GM12878 (cell line): ENCODE results near the gene SPI1. TPM values are rescaled to one million over a fixed set of nuclear protein-coding genes. Genes with fewer than 3 reads are reported as not detected.

ENCODE experiments used
- ATF7 ChIP-seq: fragments of 450-650 bp; IDR thresholded peaks from 2 replicates; pipeline ENCODE4 v1.6.1; 2016; ENCODE audit warnings: low read depth, mild to moderate bottlenecking
- EED ChIP-seq: sonication (generic); IDR thresholded peaks from 2 replicates; pipeline ENCODE4 v1.6.1; 2016; ENCODE audit warnings: antibody characterized with exemption, low read depth
- ETV6 ChIP-seq, 2 experiments: fragments of 450-650 bp in 1 of 2; IDR thresholded peaks in 1 of 2; conservative IDR thresholded peaks in 1 of 2; 2 replicates each; pipeline ENCODE4 v1.6.1; 2014; ENCODE audit warnings: antibody characterized with exemption in 1 of 2, borderline replicate concordance in 1 of 2, low read depth in 1 of 2, mild to moderate bottlenecking in 1 of 2, moderate library complexity in 1 of 2
- EZH2 ChIP-seq: IDR thresholded peaks from 2 replicates; pipeline ENCODE4 v1.6.1; 2012; ENCODE audit warnings: low read depth, mild to moderate bottlenecking, control low read depth, inconsistent platforms, low read length, borderline replicate concordance; ENCODE audit not compliant: control insufficient read depth
- GABPA ChIP-seq: IDR thresholded peaks from 2 replicates; pipeline ENCODE4 v1.6.1; 2014; ENCODE audit warnings: antibody characterized with exemption, low read depth, mild to moderate bottlenecking, inconsistent platforms
- HCFC1 ChIP-seq: fragments of 150-350 bp; IDR thresholded peaks from 2 replicates; pipeline ENCODE4 v1.6.1; 2014; ENCODE audit warnings: low read length
- HDAC6 ChIP-seq: fragments of 200-600 bp; sonication (generic); IDR thresholded peaks from one replicate; pipeline ENCODE4 v1.8.0; 2017; ENCODE audit warnings: antibody characterized with exemption; ENCODE audit not compliant: unreplicated experiment
- JUND ChIP-seq: IDR thresholded peaks from 2 replicates; pipeline ENCODE4 v1.6.1; 2012; ENCODE audit warnings: low read depth, mild to moderate bottlenecking, low read length, improper control_type of control experiment, moderate library complexity
- MEF2A ChIP-seq: IDR thresholded peaks from 2 replicates; pipeline ENCODE4 v1.6.1; 2011; ENCODE audit warnings: low read depth, mild to moderate bottlenecking, low read length, moderate library complexity; ENCODE audit not compliant: insufficient read depth
- MTA3 ChIP-seq: IDR thresholded peaks from 2 replicates; pipeline ENCODE4 v1.6.1; 2012; ENCODE audit warnings: low read length, inconsistent platforms, borderline replicate concordance
- NR2C2 ChIP-seq: IDR thresholded peaks from 2 replicates; pipeline ENCODE4 v1.6.1; 2011; ENCODE audit warnings: borderline replicate concordance, low read depth; ENCODE audit not compliant: control insufficient read depth, insufficient read length
- POLR2AphosphoS2 ChIP-seq: IDR thresholded peaks from 2 replicates; pipeline ENCODE4 v1.6.1; 2011; ENCODE audit warnings: low read depth, mild to moderate bottlenecking, low read length, improper control_type of control experiment, moderate library complexity
- RAD21 ChIP-seq: IDR thresholded peaks from 2 replicates; pipeline ENCODE4 v1.6.1; 2011; ENCODE audit warnings: mild to moderate bottlenecking, low read depth, low read length, moderate library complexity; ENCODE audit not compliant: insufficient read depth
- SMC3 ChIP-seq: IDR thresholded peaks from 2 replicates; pipeline ENCODE4 v1.6.1; 2011; ENCODE audit warnings: low read length, improper control_type of control experiment, borderline replicate concordance
- SREBF1 ChIP-seq: IDR thresholded peaks from 2 replicates; pipeline ENCODE4 v1.6.1; 2012; ENCODE audit warnings: mild to moderate bottlenecking, low read length
- STAT3 ChIP-seq: IDR thresholded peaks from 2 replicates; pipeline ENCODE4 v1.6.1; 2011; ENCODE audit warnings: low read depth, low read length, improper control_type of control experiment
- TAF1 ChIP-seq: IDR thresholded peaks from 2 replicates; pipeline ENCODE4 v1.6.1; 2011; ENCODE audit warnings: mild to moderate bottlenecking, low read depth, low read length, borderline replicate concordance
- WRNIP1 ChIP-seq: IDR thresholded peaks from 2 replicates; pipeline ENCODE4 v1.6.1; 2011; ENCODE audit warnings: low read depth, low read length, improper control_type of control experiment, borderline replicate concordance
- ZNF622 ChIP-seq: fragments of 450-650 bp; IDR thresholded peaks from 2 replicates; pipeline ENCODE4 v1.6.1; 2017; ENCODE audit warnings: mild to moderate bottlenecking, inconsistent platforms
- polyA plus RNA-seq, 11 experiments: library from polyadenylated mRNA; depleted of rRNA in 4 of 11; unstranded in 6 of 11; stranded (reverse) in 5 of 11; fragments of >200 nt; fragmentation: Nextera tagmentation in 4 of 11; fragmentation: Illumina TruSeq in 1 of 11; extraction: Ambion mirVana in 4 of 11; extraction: Trizol in 1 of 11; gene quantifications; 1 replicate in 1 of 11; 2 replicates in 10 of 11; pipeline versions ENCODE4 v1.2.1 to v1.2.3, GENCODE V29; 2011 to 2016; ENCODE audit warnings: inconsistent platforms in 2 of 11, missing spikeins in 2 of 11, low read depth in 1 of 11
- total RNA-seq, 4 experiments: library from RNA; depleted of rRNA in 3 of 4; stranded (reverse); fragments of >200 nt in 3 of 4; fragmentation: Illumina TruSeq in 1 of 4; extraction: Trizol in 1 of 4; gene quantifications; 2 replicates each; pipeline versions ENCODE4 v1.2.1 to v1.2.3, GENCODE V29; 2013 to 2021
- TF ChIP-seq, protein P1 (sequence below): IDR thresholded peaks from 2 replicates; pipeline ENCODE4 v1.6.1; 2012; ENCODE audit warnings: low read depth, low read length, improper control_type of control experiment
- TF ChIP-seq, protein P2 (sequence below): fragments of 450-650 bp; IDR thresholded peaks from 2 replicates; pipeline ENCODE4 v1.6.1; 2014; ENCODE audit warnings: mild to moderate bottlenecking
- TF ChIP-seq, protein P3 (sequence below): fragments of 450-650 bp; IDR thresholded peaks from 2 replicates; pipeline ENCODE4 v1.6.1; 2018; ENCODE audit warnings: borderline replicate concordance, mild to moderate bottlenecking; ENCODE audit not compliant: partially characterized antibody

The SPI1 gene
- total and polyA plus RNA-seq, 10 of the 15 experiments (the other 5 are each of a cell fraction or from before 2014, with no cell fraction given), result 0.05 to 31.1 (median 9.7) TPM

DNA sequence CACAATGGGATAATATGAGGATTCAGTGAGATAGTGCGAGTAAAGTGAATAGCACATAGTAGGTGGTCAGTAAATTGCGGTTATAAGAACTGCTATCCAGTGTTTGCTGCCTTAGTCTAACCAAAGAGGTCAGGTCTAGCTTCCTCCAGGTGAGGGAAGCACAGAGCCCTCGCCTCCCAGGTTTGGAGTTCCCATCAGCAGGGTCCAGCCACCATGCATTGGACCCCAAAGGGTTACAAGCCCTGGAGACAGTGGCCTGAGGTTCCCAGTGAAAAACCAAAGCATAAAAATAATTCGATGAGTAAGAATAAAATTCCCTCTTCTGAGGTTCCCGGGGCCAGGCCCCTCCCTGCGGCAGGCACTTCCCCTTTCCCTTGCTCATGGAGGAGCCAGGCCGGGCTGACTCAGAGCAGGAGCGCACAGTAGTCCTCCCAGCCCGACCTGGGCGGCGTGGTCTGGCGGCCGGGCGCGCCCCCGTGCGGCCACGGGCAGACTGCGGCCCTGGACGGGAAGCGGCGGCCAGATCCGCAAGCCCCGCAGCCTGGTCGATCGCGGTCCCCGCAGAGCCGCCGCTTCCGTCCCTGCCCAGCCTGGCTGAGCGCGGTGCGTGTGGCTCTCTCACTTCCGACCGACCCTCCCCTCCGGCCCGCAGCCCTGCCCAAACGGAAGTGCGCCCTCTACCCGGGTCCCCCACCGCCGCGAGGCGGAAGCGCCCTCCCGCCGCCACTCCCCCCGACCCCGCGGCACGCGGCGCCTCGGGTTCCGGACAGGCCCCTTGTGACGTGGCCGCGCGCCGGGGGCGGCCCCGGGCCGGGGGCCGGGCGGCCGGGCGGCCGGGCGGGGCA, 29.6 kb upstream of the SPI1 start, which contains the start of gene SLC39A13 (continued):
- TF ChIP-seq GABPA, result peak; percentile 95
- TF ChIP-seq ZNF622, result no peak
- TF ChIP-seq RAD21, result peak; percentile 87
- TF ChIP-seq EZH2, result no peak
- TF ChIP-seq MEF2A, result peak; percentile 72
- TF ChIP-seq TAF1, result peak; percentile 36; the same call in 1 of the 2 replicates
- TF ChIP-seq, protein P1, sequence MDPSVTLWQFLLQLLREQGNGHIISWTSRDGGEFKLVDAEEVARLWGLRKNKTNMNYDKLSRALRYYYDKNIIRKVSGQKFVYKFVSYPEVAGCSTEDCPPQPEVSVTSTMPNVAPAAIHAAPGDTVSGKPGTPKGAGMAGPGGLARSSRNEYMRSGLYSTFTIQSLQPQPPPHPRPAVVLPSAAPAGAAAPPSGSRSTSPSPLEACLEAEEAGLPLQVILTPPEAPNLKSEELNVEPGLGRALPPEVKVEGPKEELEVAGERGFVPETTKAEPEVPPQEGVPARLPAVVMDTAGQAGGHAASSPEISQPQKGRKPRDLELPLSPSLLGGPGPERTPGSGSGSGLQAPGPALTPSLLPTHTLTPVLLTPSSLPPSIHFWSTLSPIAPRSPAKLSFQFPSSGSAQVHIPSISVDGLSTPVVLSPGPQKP, result peak; percentile 92
- TF ChIP-seq POLR2AphosphoS2, result peak; percentile 45; the same call in 1 of the 2 replicates
- TF ChIP-seq EED, result peak; percentile 98
- peak; percentile 66 for TF ChIP-seq ATF7
- no peak for TF ChIP-seq MTA3
- TF ChIP-seq, protein P2, sequence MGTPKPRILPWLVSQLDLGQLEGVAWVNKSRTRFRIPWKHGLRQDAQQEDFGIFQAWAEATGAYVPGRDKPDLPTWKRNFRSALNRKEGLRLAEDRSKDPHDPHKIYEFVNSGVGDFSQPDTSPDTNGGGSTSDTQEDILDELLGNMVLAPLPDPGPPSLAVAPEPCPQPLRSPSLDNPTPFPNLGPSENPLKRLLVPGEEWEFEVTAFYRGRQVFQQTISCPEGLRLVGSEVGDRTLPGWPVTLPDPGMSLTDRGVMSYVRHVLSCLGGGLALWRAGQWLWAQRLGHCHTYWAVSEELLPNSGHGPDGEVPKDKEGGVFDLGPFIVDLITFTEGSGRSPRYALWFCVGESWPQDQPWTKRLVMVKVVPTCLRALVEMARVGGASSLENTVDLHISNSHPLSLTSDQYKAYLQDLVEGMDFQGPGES, result peak; percentile 22; the same call in 1 of the 2 replicates
- TF ChIP-seq SMC3, result peak; percentile 79
- 0 out of 2 replicates have a peak, but pooled peaks have one; percentile 71 for TF ChIP-seq SREBF1
- peak; percentile 92 for TF ChIP-seq HCFC1
- no peak for TF ChIP-seq STAT3
- 0 out of 2 replicates have a peak, but pooled peaks have one; percentile 61 for TF ChIP-seq WRNIP1
- TF ChIP-seq JUND, result peak; percentile 49; the same call in 1 of the 2 replicates
- no peak for TF ChIP-seq NR2C2
- no peak for TF ChIP-seq HDAC6
- peak in 1 of 2 experiments; percentile 63; a peak in 1 of 4 replicates for TF ChIP-seq ETV6 (conservative IDR thresholded peaks at IDR 0.05 in 1 of 2, IDR thresholded peaks at IDR 0.05 in 1 of 2; ENCODE audit: borderline replicate concordance in 1 of 2, low read depth in 1 of 2)
- TF ChIP-seq, protein P3, sequence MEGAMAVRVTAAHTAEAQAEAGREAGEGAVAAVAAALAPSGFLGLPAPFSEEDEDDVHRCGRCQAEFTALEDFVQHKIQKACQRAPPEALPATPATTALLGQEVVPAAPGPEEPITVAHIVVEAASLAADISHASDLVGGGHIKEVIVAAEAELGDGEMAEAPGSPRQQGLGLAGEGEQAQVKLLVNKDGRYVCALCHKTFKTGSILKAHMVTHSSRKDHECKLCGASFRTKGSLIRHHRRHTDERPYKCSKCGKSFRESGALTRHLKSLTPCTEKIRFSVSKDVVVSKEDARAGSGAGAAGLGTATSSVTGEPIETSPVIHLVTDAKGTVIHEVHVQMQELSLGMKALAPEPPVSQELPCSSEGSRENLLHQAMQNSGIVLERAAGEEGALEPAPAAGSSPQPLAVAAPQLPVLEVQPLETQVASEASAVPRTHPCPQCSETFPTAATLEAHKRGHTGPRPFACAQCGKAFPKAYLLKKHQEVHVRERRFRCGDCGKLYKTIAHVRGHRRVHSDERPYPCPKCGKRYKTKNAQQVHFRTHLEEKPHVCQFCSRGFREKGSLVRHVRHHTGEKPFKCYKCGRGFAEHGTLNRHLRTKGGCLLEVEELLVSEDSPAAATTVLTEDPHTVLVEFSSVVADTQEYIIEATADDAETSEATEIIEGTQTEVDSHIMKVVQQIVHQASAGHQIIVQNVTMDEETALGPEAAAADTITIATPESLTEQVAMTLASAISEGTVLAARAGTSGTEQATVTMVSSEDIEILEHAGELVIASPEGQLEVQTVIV, result peak; percentile 56
